ENCODE measurements around the gene IQGAP3.
"Not testable (repeated sequence)": the region's sequence is repeated elsewhere in the genome, so short reads cannot be mapped to it uniquely, and the experiment has no call there.

Gene IQGAP3

GRCh38 chr1:156566436-156566835, 5.9 kb downstream of the IQGAP3 start:
- DNase-seq (ENCODE audit: low spot score): no peak

GRCh38 chr1:156565519-156565918, 6.8 kb downstream of the IQGAP3 start:
- no peak for DNase-seq (ENCODE audit: low spot score)

DNA sequence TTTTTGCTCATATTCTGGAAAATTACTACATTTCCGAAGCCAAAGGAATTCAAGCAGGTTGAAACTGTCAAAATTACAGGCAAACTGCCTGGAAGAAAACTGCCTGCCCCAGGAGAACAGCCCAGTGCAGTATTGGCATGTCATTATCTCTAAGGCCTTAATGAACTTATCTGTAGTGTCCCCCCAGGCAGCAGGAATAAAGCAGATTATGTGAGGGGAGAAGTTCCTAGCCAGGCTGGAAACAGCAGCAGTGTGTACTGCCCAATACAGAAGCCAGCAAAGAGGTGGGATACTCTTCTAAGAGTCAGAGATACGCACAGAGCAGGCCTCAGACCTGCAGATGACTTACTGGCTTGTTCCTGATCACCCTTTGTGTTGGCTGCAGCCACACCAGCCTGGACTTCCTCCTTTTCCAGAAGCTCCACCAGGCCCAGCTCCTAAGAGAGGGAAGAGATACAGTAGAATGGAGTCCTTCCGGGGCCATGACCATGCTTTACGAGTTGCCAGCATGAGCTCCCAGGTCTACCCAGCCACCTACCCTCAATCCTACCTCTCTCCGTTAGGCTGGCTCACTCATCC, 11.7 kb downstream of the IQGAP3 start:
- DNase-seq (ENCODE audit: low spot score): no peak

DNA sequence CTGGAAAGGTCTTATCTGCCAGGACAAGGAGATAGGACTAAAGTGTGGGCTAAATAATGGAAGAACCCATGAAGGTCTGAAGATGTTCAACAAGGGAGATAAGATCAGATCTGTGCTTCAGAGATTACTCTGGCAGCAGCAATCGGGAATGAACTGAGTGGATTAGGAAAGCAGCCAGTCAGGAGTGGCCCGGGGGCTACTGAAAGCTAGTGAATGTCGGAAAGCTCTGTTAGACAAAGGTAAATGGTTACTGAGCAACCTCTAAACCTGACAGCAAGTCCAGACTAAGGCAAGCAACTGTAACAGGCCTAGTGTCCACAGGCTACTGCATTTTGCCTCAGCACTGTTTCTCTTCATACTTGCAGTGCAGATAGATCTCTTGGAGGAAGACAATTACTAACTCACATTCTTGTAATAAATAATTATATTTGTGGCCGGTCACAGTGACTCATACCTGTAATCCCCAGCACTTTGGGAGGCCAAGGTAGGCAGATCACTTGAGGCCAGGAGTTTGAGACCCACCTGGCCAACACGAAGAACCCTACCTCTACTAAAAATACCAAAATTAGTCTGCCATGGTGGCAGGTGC, 12.5 kb downstream of the IQGAP3 start:
- no peak for DNase-seq (ENCODE audit: low spot score)

DNA sequence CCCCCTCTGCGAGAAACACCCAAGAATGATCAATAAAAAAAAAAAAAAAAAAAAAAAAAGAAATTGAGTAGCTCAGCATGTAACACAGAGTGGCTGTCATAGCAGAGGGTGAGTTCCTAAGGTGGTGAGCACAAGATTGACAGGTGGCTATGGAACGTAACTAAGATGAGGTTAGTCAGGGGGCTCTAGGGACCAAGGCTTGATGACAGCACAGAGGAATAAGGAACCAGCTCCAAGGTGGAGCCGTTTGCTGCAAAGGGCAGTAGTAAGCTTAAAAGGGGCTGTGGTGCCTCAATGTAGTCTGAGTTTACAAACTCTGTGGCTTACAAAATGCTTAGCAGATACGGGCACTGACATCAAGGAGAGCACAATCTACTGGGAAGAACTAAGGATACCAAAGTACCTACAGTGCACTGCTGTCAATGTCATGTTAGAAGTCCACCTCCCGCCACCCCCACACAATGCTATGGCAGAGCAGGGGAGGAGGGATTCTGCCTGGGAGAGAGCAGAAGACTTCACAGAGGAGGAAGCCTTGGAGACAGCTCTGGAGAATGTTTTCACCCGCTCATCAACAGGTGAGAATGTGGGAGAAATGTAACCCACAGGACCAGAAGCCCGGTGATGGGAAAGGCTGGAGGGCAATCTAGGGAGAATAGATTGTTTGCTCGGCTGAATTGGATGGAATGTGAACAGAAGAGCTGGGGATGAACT, 13.1 kb downstream of the IQGAP3 start:
- DNase-seq (ENCODE audit: low spot score): no peak

GRCh38 chr1:156556354-156556753, 16.0 kb downstream of the IQGAP3 start:
- DNase-seq (ENCODE audit: low spot score): no peak

DNA sequence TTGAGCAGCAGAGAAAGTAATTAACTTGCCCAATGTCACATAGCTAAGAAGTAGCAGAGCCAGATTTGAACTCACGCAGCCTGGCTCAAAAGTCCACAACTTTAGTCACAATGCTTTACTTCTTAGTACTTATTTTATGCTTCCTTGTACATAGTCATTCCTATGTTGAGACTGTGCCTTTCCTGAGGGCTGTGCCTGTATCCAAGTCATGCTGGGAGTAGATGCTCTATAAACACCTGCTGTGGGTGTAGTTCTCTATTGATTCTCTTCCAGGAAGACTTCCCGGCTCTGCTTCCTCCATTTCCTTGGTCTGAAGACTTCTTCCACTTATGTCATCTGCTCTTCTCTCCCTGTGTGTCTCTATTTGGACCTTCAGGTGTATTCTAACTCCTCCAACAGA, 16.6 kb downstream of the IQGAP3 start:
- no peak for DNase-seq (ENCODE audit: low spot score)

- no peak for DNase-seq (ENCODE audit: low spot score)
These were observed 17.4 kb downstream of the IQGAP3 start for GRCh38 chr1:156554971-156555370.

- DNase-seq (ENCODE audit: low spot score): no peak
These were observed 18.4 kb downstream of the IQGAP3 start for GRCh38 chr1:156553860-156554485.

DNA sequence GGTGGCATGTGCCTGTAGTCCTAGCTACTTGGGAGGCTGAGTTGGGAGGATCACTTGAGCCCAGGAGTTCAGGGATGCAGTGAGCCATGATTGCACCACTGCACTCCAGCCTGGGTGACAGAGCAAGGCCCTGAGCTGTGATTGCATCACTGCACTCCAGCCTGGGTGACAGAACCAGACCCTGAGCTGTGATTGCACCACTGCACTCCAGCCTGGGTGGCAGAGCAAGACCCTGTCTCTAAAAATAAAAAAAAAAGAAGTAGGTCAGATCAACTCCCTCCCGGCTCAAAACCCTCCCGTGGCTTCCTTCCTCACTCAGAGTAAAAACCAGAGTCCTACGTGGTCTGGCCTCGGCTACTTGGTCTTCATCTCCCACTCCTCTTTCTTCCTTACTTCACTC, 19.4 kb downstream of the IQGAP3 start:
- DNase-seq (ENCODE audit: low spot score): not testable (repeated sequence)

DNA sequence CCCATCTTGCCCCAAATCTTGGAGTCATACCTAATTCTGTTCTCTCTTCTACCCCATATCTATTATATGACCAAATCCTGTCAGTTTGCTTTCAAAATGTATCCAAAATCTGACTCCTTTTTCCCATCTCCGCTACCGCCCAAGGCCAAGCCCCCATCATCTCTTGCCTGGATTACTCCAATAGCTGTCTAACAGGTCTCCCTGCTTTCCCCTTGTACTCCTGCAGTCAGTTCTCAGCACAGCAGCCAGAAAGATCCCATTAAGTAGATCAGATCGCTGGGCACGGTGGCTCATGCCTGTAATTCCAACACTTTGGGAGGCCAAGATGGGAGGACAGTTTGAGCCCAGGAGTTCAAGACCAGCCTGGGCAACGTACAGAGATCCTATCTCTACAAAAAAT, 19.8 kb downstream of the IQGAP3 start:
- DNase-seq (ENCODE audit: low spot score): no peak

DNA sequence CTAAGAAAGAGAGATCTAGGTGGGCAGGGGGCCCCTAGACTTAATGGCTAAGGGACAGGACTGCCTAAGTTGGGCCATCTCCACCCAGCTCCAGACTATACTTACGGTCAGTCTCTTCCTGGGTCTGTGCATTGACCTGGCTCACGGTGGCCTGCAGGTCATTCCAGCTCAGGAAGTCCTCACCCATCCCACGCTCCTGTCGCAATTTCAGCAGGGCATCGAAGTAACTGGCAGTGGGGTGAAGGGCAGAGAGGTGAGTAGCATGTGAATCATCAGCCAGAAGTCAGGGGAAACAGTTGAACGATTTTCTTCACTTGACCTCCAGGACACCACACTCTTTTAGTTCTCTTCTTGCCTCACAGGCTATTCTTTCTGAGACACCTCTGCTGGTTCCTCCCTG, 20.5 kb downstream of the IQGAP3 start:
- DNase-seq (ENCODE audit: low spot score): no peak

DNA sequence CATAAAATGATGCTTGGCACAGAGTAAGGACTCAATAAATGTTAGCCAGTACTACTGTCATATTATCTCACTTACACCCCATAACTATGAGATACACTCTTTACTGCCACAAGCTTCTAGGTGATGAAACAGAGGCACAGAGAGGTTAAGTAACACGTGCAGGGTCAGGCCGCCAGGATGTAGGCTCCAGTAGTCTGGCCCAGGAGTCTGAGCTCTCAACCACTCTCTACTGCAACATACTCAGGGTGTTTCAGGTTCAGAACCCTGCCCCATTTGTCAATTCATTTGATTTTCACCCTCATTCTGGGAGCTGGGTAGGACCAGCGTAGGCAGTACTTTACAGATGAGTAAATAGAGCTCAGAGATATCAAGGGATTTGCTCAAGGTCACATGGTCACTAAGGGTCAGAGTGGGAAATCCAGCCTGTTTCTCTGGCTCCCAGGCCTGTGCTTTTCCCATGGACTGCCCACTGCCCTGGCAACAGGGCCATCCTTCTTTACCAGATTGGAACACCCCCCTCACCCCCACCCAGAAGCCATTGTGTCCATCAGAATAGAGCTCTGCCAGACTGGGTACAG, 21.2 kb downstream of the IQGAP3 start:
- DNase-seq (ENCODE audit: low spot score): no peak

GRCh38 chr1:156550346-156550745, 22.0 kb downstream of the IQGAP3 start:
- DNase-seq (ENCODE audit: low spot score): no peak

- DNase-seq (ENCODE audit: low spot score): no peak
These were observed 22.5 kb downstream of the IQGAP3 start for GRCh38 chr1:156549831-156550230.

GRCh38 chr1:156549390-156549789, 23.0 kb downstream of the IQGAP3 start:
- no peak for DNase-seq (ENCODE audit: low spot score)

GRCh38 chr1:156547982-156548381, 24.4 kb downstream of the IQGAP3 start:
- DNase-seq (ENCODE audit: low spot score): no peak

- no peak for DNase-seq (ENCODE audit: low spot score)
These were observed 24.9 kb downstream of the IQGAP3 start for GRCh38 chr1:156547434-156547833.

DNA sequence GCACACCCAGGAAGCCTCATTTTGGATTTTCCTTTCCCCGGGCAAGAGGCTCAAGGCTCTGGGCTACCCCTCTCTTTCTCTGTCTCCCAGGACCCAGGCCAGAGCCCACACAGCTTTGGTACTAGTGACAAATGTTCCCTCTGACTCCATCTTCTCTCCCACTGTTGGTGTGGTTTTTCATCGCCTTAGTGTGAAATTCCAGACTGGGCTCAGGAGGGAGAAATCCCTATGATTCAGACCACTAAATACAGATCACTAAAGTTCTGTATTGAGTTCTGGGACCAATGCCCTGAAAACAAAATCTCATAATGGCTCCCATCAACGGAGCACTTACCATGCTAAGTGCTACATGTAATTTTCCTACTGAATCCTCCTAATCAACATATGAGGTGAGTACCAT, 26.1 kb downstream of the IQGAP3 start:
- DNase-seq (ENCODE audit: low spot score): no peak

GRCh38 chr1:156544592-156545102, 27.7 kb downstream of the IQGAP3 start:
- DNase-seq (ENCODE audit: low spot score): no peak

- DNase-seq (ENCODE audit: low spot score): no peak
These were observed 29.3 kb downstream of the IQGAP3 start for GRCh38 chr1:156543066-156543465.

- peak; percentile 34 for DNase-seq (ENCODE audit: low spot score)
These were observed 31.4 kb downstream of the IQGAP3 start for GRCh38 chr1:156540955-156541354.

Measured in hepatic stellate cell (primary cell).